Natural killer cell (primary cell): Measurements from ENCODE around the gene DALRD3. TPM values are rescaled to one million over a fixed set of nuclear protein-coding genes. Genes with fewer than 3 reads are reported as not detected.
A peak's percentile ranks its signal among the peaks of the same experiment; 100 is the strongest.

Experiments used
- ATAC-seq, 3 donors: fragments of 150-1000 bp in 2 of 3; fragments of 200-7000 bp in 1 of 3; cut with Tn5 transposase; 1 replicate in 1 of 3; 2 replicates in 2 of 3; pipeline ENCODE4 v1.10.0; 2021; ENCODE audit warnings: mild to moderate bottlenecking in 2 of 3, moderate library complexity in 2 of 3
- DNase-seq, 2 donors: peaks; one replicate each; pipeline versions ENCODE4 v3.0.0 to v3.0.0-alpha.2; 2013 to 2021; ENCODE audit warnings: mixed read lengths in 1 of 2
- H3K27ac ChIP-seq: one replicate; pipeline ENCODE4 v1.5.1; 2013; ENCODE audit warnings: mild to moderate bottlenecking, low read length
- H3K27me3 ChIP-seq: one replicate; pipeline ENCODE4 v1.6.1; 2013; ENCODE audit warnings: low read length; ENCODE audit not compliant: control insufficient read depth, insufficient read depth
- H3K36me3 ChIP-seq: one replicate; pipeline ENCODE4 v1.6.1; 2013; ENCODE audit warnings: low read length; ENCODE audit not compliant: control insufficient read depth, insufficient read depth
- H3K4me1 ChIP-seq: one replicate; pipeline ENCODE4 v1.6.1; 2013; ENCODE audit warnings: low read length; ENCODE audit not compliant: control insufficient read depth, insufficient read depth
- H3K4me3 ChIP-seq: one replicate; pipeline ENCODE4 v1.5.1; 2013; ENCODE audit warnings: low read length
- H3K9me3 ChIP-seq: one replicate; pipeline ENCODE4 v1.6.1; 2013; ENCODE audit warnings: low read length; ENCODE audit not compliant: control insufficient read depth, insufficient read depth
- H3K27ac Mint-ChIP-seq, 2 donors: one replicate each; pipeline ENCODE4 v1.8.0; 2022; ENCODE audit warnings: mild to moderate bottlenecking in 2 of 2, mixed read lengths in 2 of 2, moderate library complexity in 1 of 2
- H3K27me3 Mint-ChIP-seq, 2 donors: one replicate each; pipeline ENCODE4 v1.8.0; 2022; ENCODE audit warnings: low read depth in 2 of 2, mixed read lengths in 2 of 2
- H3K36me3 Mint-ChIP-seq: one replicate; pipeline ENCODE4 v1.8.0; 2022; ENCODE audit warnings: mixed read lengths
- H3K4me1 Mint-ChIP-seq, 2 donors: one replicate each; pipeline ENCODE4 v1.8.0; 2022; ENCODE audit warnings: mixed read lengths in 2 of 2
- H3K4me3 Mint-ChIP-seq: one replicate; pipeline ENCODE4 v1.8.0; 2022; ENCODE audit warnings: mild to moderate bottlenecking, moderate library complexity, mixed read lengths
- H3K9me3 Mint-ChIP-seq, 2 donors: one replicate each; pipeline ENCODE4 v1.8.0; 2022; ENCODE audit warnings: mixed read lengths in 2 of 2
- WGBS: methylation state at CpG from one replicate; pipeline ENCODE4 v1.1.7; 2013; ENCODE audit warnings: missing lambda C conversion rate; ENCODE audit not compliant: insufficient coverage; 5-methylcytosine and 5-hydroxymethylcytosine counted together
- intact Hi-C: fragments of 100-400 bp; cut with micrococcal nuclease; formaldehyde crosslinking; loops from one replicate; pipeline ENCODE4 v1.14.2; 2022
- total RNA-seq, 4 donors: library from RNA; stranded (reverse); fragments of 120-200 nt in 1 of 4; gene quantifications; one replicate each; pipeline versions ENCODE4 v1.2.3 to v1.2.4, GENCODE V29; 2013 to 2022
- TF ChIP-seq, protein P1 (sequence below): fragments of 200-600 bp; IDR thresholded peaks from one replicate; pipeline ENCODE4 v1.8.0; 2022; ENCODE audit warnings: antibody characterized with exemption

Gene DALRD3
- total RNA-seq, 3 donors from 2014 or later (not counting 1 experiment from before 2014, with no cell fraction given): 16.8 to 20.1 (median 18.0) TPM

- TF ChIP-seq, protein P1, sequence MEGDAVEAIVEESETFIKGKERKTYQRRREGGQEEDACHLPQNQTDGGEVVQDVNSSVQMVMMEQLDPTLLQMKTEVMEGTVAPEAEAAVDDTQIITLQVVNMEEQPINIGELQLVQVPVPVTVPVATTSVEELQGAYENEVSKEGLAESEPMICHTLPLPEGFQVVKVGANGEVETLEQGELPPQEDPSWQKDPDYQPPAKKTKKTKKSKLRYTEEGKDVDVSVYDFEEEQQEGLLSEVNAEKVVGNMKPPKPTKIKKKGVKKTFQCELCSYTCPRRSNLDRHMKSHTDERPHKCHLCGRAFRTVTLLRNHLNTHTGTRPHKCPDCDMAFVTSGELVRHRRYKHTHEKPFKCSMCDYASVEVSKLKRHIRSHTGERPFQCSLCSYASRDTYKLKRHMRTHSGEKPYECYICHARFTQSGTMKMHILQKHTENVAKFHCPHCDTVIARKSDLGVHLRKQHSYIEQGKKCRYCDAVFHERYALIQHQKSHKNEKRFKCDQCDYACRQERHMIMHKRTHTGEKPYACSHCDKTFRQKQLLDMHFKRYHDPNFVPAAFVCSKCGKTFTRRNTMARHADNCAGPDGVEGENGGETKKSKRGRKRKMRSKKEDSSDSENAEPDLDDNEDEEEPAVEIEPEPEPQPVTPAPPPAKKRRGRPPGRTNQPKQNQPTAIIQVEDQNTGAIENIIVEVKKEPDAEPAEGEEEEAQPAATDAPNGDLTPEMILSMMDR: no peak
- Mint-ChIP-seq H3K27me3 (no peaks in the 10 kb centered on the region), H3K36me3 (no peaks in the 10 kb centered on the region), H3K9me3 (no peaks in the 10 kb centered on the region), H3K4me3 (no peak overlapping the region), H3K4me1 (peaks cover 24% of the 10 kb centered on the region in 2 donors), H3K27ac (no peak overlapping the region)
- Histone ChIP-seq H3K36me3 (no peaks in the 10 kb centered on the region), H3K27me3 (no peaks in the 10 kb centered on the region), H3K9me3 (no peaks in the 10 kb centered on the region), H3K4me3 (no peak overlapping the region), H3K27ac (no peak overlapping the region), H3K4me1 (peaks cover 20% of the 10 kb centered on the region)
- intact Hi-C loops: loop anchor here (5.0 kb wide), 2 partner anchors 87 to 88 kb away; partner anchors contain the start of genes ARIH2 and QRICH1
- 96% methylated on average over 15 of the region's 16 CpGs for WGBS
- no peak for DNase-seq
- ATAC-seq: no peak
These were observed 13.8 kb downstream of the DALRD3 start for GRCh38 chr3:49004352-49005302.

GRCh38 chr3:49001155-49001554 is 17.2 kb downstream of the DALRD3 start:
- no peaks in the 10 kb centered on the region for H3K36me3 ChIP-seq
- no peak overlapping the region for H3K4me3 ChIP-seq
- H3K4me1 ChIP-seq: peaks cover 4% of the 10 kb centered on the region
- no peaks in the 10 kb centered on the region for H3K27me3 Mint-ChIP-seq
- H3K27ac Mint-ChIP-seq: no peak overlapping the region
- no peaks in the 10 kb centered on the region for H3K9me3 ChIP-seq
- H3K4me1 Mint-ChIP-seq: peaks cover 0 to 4% of the 10 kb centered on the region in 2 donors
- H3K36me3 Mint-ChIP-seq: no peaks in the 10 kb centered on the region
- ATAC-seq (no peak), DNase-seq (no peak)
- WGBS: 97% methylated on average over 5 of the region's 6 CpGs
- intact Hi-C loops: no loop called here
- no peaks in the 10 kb centered on the region for H3K27me3 ChIP-seq
- H3K27ac ChIP-seq: no peak overlapping the region
- no peaks in the 10 kb centered on the region for H3K9me3 Mint-ChIP-seq
- TF ChIP-seq, protein P1: no peak
- H3K4me3 Mint-ChIP-seq: no peak overlapping the region

- no peak overlapping the region for H3K4me3 ChIP-seq
- WGBS: 95% methylated on average over 8 of the region's 8 CpGs
- no peaks in the 10 kb centered on the region for H3K36me3 ChIP-seq
- Mint-ChIP-seq H3K4me3 (no peak overlapping the region), H3K27ac (peak overlapping the region in 1 of 2 donors; percentile 6), H3K27me3 (no peaks in the 10 kb centered on the region), H3K9me3 (no peaks in the 10 kb centered on the region), H3K36me3 (no peaks in the 10 kb centered on the region), H3K4me1 (peaks cover 8% of the 10 kb centered on the region in 2 donors)
- ATAC-seq (no peak), DNase-seq (no peak)
- no peak overlapping the region for H3K27ac ChIP-seq
- no peaks in the 10 kb centered on the region for H3K4me1 ChIP-seq
- H3K9me3 ChIP-seq: no peaks in the 10 kb centered on the region
- TF ChIP-seq, protein P1: no peak
- intact Hi-C loops: no loop called here
- no peaks in the 10 kb centered on the region for H3K27me3 ChIP-seq
These were observed 19.1 kb downstream of the DALRD3 start for GRCh38 chr3:48999085-48999858.
